A549 (cell line): Measurements from ENCODE around the gene NECTIN1.

Experiments
- CEBPB ChIP-seq, 2 experiments: fragments of >200 bp in 1 of 2; sonication (Bioruptor Twin) in 1 of 2; formaldehyde crosslinking in 1 of 2; IDR thresholded peaks; 2 replicates each; pipeline ENCODE4 v1.6.1; 2012 to 2016
- FOSL2 ChIP-seq, 2 experiments: fragments of 450-650 bp in 1 of 2; fragments of >200 bp in 1 of 2; sonication (Bioruptor Twin) in 1 of 2; formaldehyde crosslinking; IDR thresholded peaks; 2 replicates each; pipeline versions ENCODE4 v1.5.0 to v1.6.1; 2016 to 2020; ENCODE audit warnings: mild to moderate bottlenecking in 1 of 2, moderate library complexity in 1 of 2
- GATA3 ChIP-seq: IDR thresholded peaks from 2 replicates; pipeline ENCODE4 v1.6.1; 2012; ENCODE audit warnings: borderline replicate concordance
- POLR2A ChIP-seq: IDR thresholded peaks from 2 replicates; pipeline ENCODE4 v1.6.1; 2012; ENCODE audit warnings: mild to moderate bottlenecking, low read length
- RAD21 ChIP-seq, 2 experiments: fragments of >200 bp in 1 of 2; sonication (Bioruptor Twin) in 1 of 2; formaldehyde crosslinking in 1 of 2; IDR thresholded peaks in 1 of 2; conservative IDR thresholded peaks in 1 of 2; 2 replicates in 1 of 2; 3 replicates in 1 of 2; pipeline ENCODE4 v1.6.1; 2012 to 2018; ENCODE audit warnings: inconsistent platforms in 1 of 2
- SMC3 ChIP-seq: fragments of >200 bp; sonication (Bioruptor Twin); formaldehyde crosslinking; IDR thresholded peaks from 3 replicates; pipeline ENCODE4 v1.6.1; 2018; ENCODE audit warnings: inconsistent platforms
- TFCP2L1 ChIP-seq: fragments of 250-450 bp; sonication (Bioruptor Pico); IDR thresholded peaks from 2 replicates; pipeline ENCODE4 v1.5.0; 2021; ENCODE audit warnings: mild to moderate bottlenecking
- ZFP36 ChIP-seq: fragments of 450-650 bp; IDR thresholded peaks from 2 replicates; pipeline ENCODE4 v1.6.1; 2014; ENCODE audit warnings: borderline replicate concordance; ENCODE audit not compliant: partially characterized antibody
- TF ChIP-seq, protein P1 (sequence below): fragments of >200 bp; sonication (Bioruptor Twin); formaldehyde crosslinking; IDR thresholded peaks from 3 replicates; pipeline ENCODE4 v1.5.1; 2016
- TF ChIP-seq, protein P2 (sequence below): IDR thresholded peaks from 2 replicates; pipeline ENCODE4 v1.6.1; 2012
- TF ChIP-seq, protein P3 (sequence below): fragments of >200 bp; sonication (Bioruptor Twin); formaldehyde crosslinking; IDR thresholded peaks from 3 replicates; pipeline ENCODE4 v1.6.1; 2016

DNA sequence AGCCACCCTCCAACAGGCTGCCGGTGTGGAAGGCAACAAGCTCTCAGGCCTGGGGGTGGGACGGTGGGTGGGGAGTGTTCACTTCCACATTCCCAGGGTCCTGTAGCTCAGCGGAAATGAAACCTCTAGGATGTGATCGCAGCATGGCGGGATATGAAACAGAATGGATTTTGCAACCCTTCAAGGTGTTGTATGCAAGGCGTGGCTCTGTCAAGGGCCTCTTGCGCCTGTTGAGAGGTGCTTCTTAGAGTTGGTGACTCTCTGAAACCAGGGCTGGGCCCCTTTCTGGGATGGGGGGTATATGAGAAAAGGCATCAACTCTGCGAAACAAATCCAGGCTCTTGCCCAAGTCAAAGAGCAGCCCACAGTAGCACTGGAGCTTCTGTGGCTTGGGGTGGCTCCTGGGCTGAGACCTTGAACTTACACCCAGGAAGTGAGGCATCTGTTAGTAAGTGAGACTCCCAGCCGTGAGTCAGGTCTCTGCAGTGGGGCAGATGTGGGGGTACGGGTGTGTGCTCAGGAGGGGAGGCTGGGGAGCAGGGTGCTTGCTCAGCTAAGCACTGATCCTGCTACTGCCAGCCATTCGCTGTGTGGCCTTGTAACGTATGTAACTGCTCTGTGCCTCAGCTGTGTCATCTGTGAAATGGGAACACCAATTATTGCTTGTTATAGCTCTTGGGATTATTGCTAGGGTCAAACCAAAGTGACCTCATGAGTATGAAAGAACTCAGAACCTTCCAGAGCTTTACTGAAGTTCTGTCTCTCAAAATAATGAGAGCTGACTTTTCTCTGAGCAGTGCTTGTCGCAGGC, 28.3 kb downstream of the NECTIN1 start:
- TF ChIP-seq, protein P1, sequence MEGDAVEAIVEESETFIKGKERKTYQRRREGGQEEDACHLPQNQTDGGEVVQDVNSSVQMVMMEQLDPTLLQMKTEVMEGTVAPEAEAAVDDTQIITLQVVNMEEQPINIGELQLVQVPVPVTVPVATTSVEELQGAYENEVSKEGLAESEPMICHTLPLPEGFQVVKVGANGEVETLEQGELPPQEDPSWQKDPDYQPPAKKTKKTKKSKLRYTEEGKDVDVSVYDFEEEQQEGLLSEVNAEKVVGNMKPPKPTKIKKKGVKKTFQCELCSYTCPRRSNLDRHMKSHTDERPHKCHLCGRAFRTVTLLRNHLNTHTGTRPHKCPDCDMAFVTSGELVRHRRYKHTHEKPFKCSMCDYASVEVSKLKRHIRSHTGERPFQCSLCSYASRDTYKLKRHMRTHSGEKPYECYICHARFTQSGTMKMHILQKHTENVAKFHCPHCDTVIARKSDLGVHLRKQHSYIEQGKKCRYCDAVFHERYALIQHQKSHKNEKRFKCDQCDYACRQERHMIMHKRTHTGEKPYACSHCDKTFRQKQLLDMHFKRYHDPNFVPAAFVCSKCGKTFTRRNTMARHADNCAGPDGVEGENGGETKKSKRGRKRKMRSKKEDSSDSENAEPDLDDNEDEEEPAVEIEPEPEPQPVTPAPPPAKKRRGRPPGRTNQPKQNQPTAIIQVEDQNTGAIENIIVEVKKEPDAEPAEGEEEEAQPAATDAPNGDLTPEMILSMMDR: no peak
- TF ChIP-seq POLR2A (no peak), FOSL2 (IDR thresholded peaks at IDR 0.05) (no peak), FOSL2 (CRISPR knock-in tag; IDR thresholded peaks at IDR 0.05) (no peak), CEBPB (IDR thresholded peaks at IDR 0.05) (no peak), GATA3 (no peak), SMC3 (no peak), ZFP36 (no peak), TFCP2L1 (CRISPR knock-in tag) (no peak), RAD21 (conservative IDR thresholded peaks at IDR 0.05 in 1 of 2, IDR thresholded peaks at IDR 0.05 in 1 of 2) (no peak)
- TF ChIP-seq, protein P2, sequence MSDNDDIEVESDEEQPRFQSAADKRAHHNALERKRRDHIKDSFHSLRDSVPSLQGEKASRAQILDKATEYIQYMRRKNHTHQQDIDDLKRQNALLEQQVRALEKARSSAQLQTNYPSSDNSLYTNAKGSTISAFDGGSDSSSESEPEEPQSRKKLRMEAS: no peak
- TF ChIP-seq, protein P3, sequence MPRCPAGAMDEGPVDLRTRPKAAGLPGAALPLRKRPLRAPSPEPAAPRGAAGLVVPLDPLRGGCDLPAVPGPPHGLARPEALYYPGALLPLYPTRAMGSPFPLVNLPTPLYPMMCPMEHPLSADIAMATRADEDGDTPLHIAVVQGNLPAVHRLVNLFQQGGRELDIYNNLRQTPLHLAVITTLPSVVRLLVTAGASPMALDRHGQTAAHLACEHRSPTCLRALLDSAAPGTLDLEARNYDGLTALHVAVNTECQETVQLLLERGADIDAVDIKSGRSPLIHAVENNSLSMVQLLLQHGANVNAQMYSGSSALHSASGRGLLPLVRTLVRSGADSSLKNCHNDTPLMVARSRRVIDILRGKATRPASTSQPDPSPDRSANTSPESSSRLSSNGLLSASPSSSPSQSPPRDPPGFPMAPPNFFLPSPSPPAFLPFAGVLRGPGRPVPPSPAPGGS: no peak
